K562 (cell line): ENCODE data around the gene SPATA24. TPM values are rescaled to one million over a fixed set of nuclear protein-coding genes. Genes with fewer than 3 reads are reported as not detected.

Experiments used
- ASH1L ChIP-seq: fragments of 450-650 bp; IDR thresholded peaks from 2 replicates; pipeline ENCODE4 v1.6.1; 2018; ENCODE audit warnings: borderline replicate concordance, mild to moderate bottlenecking, low read depth; ENCODE audit not compliant: partially characterized antibody
- GTF2A2 ChIP-seq: IDR thresholded peaks from 2 replicates; pipeline ENCODE4 v1.6.1; 2016; ENCODE audit warnings: mild to moderate bottlenecking, missing genetic modification characterization, missing compliant biosample characterization
- HINFP ChIP-seq: fragments of 450-650 bp; conservative IDR thresholded peaks from 2 replicates; pipeline ENCODE4 v1.6.1; 2016; ENCODE audit warnings: missing genetic modification characterization, low read depth, mild to moderate bottlenecking, control low read depth, missing compliant biosample characterization
- NKRF ChIP-seq: fragments of 450-650 bp; IDR thresholded peaks from 2 replicates; pipeline ENCODE4 v1.6.1; 2016; ENCODE audit warnings: borderline replicate concordance
- NR2C2 ChIP-seq, 2 experiments: fragments of 200-800 bp in 1 of 2; sonication (Bioruptor generic) in 1 of 2; sonication (generic) in 1 of 2; formaldehyde crosslinking in 1 of 2; IDR thresholded peaks; 2 replicates each; pipeline versions ENCODE4 v1.6.1 to v1.8.0; 2016 to 2022; ENCODE audit warnings: mild to moderate bottlenecking in 1 of 2, missing compliant biosample characterization in 1 of 2, missing genetic modification characterization in 1 of 2, missing genetic modification reagents in 1 of 2
- PHF20 ChIP-seq: fragments of 450-650 bp; IDR thresholded peaks from 2 replicates; pipeline ENCODE4 v1.6.1; 2018; ENCODE audit not compliant: partially characterized antibody
- PPARD ChIP-seq: fragments of 250-450 bp; sonication (Bioruptor Pico); IDR thresholded peaks from 2 replicates; pipeline ENCODE4 v1.8.0; 2022; ENCODE audit warnings: inconsistent platforms, mild to moderate bottlenecking, moderate library complexity
- TEAD2 ChIP-seq: fragments of 450-650 bp; IDR thresholded peaks from 2 replicates; pipeline ENCODE4 v1.6.1; 2016; ENCODE audit warnings: missing genetic modification characterization, control low read depth, missing compliant biosample characterization
- ZBTB8A ChIP-seq: fragments of 450-650 bp; IDR thresholded peaks from 2 replicates; pipeline ENCODE4 v1.6.1; 2018; ENCODE audit warnings: mild to moderate bottlenecking, moderate library complexity; ENCODE audit not compliant: partially characterized antibody
- ZNF146 ChIP-seq: IDR thresholded peaks from one replicate; pipeline ENCODE4 v1.6.1; 2018; ENCODE audit warnings: missing compliant biosample characterization; ENCODE audit not compliant: unreplicated experiment
- polyA plus RNA-seq, 8 experiments: library from polyadenylated mRNA; depleted of rRNA in 4 of 8; stranded (reverse) in 5 of 8; unstranded in 3 of 8; fragments of >200 nt; fragmentation: Nextera tagmentation in 2 of 8; fragmentation: Illumina TruSeq in 1 of 8; extraction: Ambion mirVana in 2 of 8; extraction: Trizol in 1 of 8; gene quantifications; 2 replicates each; pipeline versions ENCODE4 v1.2.1 to v1.2.3, GENCODE V29; 2011 to 2014; ENCODE audit warnings: inconsistent platforms in 1 of 8, missing spikeins in 1 of 8
- total RNA-seq, 7 experiments: library from RNA; depleted of rRNA in 6 of 7; stranded (reverse); fragments of >200 nt in 6 of 7; fragmentation: Illumina TruSeq in 2 of 7; extraction: Trizol in 2 of 7; gene quantifications; 2 replicates each; pipeline versions ENCODE4 v1.2.1 to v1.2.3, GENCODE V29; 2011 to 2021; ENCODE audit warnings: low replicate concordance in 1 of 7
- TF ChIP-seq, protein P1 (sequence below): fragments of 250-450 bp; sonication (Bioruptor Pico); IDR thresholded peaks from 2 replicates; pipeline ENCODE4 v1.6.1; 2021; ENCODE audit warnings: mild to moderate bottlenecking

Gene SPATA24
- total and polyA plus RNA-seq, 9 of the 15 experiments (the other 6 are each of a cell fraction or from before 2014, with no cell fraction given) = 4.1 to 12.6 (median 8.0) TPM

DNA sequence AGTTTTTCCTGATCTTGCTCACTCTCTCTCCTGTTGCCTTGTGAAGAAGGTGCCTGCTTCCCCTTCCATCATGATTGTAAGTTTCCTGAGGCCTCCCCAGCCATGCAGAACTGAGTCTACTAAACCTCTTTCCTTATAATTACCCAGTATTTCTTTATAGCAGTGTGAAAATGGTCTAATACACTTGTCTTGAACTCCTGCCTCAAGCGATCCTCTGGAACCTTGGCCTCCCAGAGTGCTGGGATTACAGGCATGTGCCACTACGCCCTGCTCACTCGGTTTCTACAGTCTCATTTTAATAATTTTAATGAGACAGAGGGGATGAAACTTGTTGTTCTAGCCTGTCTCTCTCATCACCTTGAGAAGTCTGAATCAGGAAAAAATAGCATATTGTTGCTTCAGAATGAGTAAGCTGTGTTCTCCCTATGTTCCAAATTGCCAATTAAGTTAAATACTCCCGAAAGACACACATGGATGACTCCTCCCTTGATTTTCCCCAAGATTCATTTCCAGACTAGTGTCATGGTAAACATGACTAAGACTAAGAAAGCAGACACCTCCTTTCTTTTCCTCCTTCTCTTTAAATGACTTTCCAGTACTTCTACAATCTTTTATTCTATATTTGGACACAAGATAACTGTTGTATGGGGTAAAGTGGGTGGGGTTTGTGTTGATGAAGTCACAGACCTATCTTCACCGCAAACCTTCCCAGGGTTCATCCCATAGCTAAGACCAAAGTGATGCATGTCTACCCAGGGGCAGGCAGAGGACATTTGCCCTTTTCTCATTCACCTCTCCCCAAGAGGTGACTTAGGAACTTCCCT is 43.3 kb upstream of the SPATA24 start (continued):
- no peak for TF ChIP-seq HINFP (tag)
- no peak for TF ChIP-seq PHF20
- no peak for TF ChIP-seq NKRF
- TF ChIP-seq ZNF146 (CRISPR knock-in tag) = no peak
- no peak for TF ChIP-seq TEAD2 (tag)
- TF ChIP-seq GTF2A2 (tag) = no peak
- no peak for TF ChIP-seq ASH1L
- no peak for TF ChIP-seq NR2C2 (CRISPR knock-in tag; IDR thresholded peaks at IDR 0.05)
- TF ChIP-seq NR2C2 (tag; IDR thresholded peaks at IDR 0.05) = peak; percentile 44; the same call in 1 of the 2 replicates
- TF ChIP-seq, protein P1, sequence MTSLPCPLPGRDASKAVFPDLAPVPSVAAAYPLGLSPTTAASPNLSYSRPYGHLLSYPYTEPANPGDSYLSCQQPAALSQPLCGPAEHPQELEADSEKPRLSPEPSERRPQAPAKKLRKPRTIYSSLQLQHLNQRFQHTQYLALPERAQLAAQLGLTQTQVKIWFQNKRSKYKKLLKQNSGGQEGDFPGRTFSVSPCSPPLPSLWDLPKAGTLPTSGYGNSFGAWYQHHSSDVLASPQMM (CRISPR knock-in tag) = no peak
- TF ChIP-seq PPARD (CRISPR knock-in tag) = no peak
- no peak for TF ChIP-seq ZBTB8A
